Activated CD8-positive, alpha-beta memory T cell treated with anti-CD3 and anti-CD28 coated beads, Interleukin-2, amount 50 U/mL, for 4 hours (primary cell): Measurements from ENCODE around the gene FOXN1.
"Not testable (repeated sequence)": the region's sequence is repeated elsewhere in the genome, so short reads cannot be mapped to it uniquely, and the experiment has no call there.

Experiments
- DNase-seq: peaks from one replicate; pipeline ENCODE4 v3.0.0-alpha.2; 2020

The FOXN1 gene, protein sequence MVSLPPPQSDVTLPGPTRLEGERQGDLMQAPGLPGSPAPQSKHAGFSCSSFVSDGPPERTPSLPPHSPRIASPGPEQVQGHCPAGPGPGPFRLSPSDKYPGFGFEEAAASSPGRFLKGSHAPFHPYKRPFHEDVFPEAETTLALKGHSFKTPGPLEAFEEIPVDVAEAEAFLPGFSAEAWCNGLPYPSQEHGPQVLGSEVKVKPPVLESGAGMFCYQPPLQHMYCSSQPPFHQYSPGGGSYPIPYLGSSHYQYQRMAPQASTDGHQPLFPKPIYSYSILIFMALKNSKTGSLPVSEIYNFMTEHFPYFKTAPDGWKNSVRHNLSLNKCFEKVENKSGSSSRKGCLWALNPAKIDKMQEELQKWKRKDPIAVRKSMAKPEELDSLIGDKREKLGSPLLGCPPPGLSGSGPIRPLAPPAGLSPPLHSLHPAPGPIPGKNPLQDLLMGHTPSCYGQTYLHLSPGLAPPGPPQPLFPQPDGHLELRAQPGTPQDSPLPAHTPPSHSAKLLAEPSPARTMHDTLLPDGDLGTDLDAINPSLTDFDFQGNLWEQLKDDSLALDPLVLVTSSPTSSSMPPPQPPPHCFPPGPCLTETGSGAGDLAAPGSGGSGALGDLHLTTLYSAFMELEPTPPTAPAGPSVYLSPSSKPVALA

DNA sequence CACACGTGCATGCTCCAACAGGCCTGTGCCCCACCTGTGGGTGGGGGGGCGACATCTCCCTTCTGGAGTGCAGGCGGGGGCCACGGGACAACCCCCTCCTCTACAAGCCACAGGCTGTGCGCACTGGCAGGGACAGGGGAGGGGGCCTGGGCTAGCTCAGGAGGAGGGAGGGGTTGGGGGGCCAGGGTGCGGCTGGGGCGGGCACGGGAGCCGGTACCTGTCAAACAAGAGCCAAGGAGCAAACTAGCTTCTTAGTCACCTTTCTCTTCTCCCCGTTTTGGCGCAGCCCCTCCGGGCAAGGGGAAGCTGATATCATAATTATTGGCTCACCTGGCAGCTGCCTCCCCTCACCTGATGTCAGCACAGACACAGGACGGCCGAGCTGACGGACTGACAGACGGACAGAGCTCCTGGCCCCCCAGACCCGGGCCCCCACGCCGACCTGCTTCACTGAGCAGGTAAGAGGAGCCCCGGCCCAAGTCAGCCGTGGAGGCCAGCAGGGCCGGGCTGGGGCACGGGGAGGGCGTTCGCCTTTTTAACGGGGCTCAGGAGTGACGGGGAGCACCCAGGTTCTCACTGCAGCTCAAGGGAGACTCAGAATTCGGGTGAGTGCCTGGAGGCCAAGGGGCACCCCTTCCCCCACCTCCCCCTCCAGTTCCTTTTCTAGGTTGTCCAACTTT, at the start of gene FOXN1:
Gene FOXN1 (plus strand): TSS at position 363 of the 680 bp plus-strand sequence. CDS start 17,622 bp downstream, outside the sequence.
- no peak for DNase-seq

DNA sequence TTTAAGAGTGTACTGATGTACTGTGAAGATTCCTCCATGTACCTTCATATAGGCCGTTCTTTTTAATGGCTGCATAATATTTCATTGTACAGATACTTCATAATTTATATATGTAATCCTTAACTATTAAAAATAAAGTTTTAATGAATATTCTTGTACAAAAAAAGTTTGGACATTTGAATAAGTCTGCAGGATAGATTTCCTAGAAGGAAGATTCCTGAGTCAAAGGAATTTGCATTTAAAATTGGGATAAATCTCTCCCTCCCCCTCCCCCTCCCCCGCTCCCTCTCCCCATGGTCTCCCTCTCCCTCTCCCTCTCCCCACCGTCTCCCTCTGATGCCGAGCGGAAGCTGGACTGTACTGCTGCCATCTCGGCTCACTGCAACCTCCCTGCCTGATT, 48.3 kb upstream of the FOXN1 start:
- no peak for DNase-seq

- DNase-seq: not testable (repeated sequence)
Measured at GRCh38 chr17:28458881-28459280, 47.3 kb upstream of the FOXN1 start.

GRCh38 chr17:28460901-28461300, 45.2 kb upstream of the FOXN1 start:
- DNase-seq: no peak

- DNase-seq: no peak
Measured at GRCh38 chr17:28466001-28466400, 40.1 kb upstream of the FOXN1 start.

GRCh38 chr17:28466521-28467048, 39.6 kb upstream of the FOXN1 start:
- no peak for DNase-seq

GRCh38 chr17:28467456-28468025, 38.6 kb upstream of the FOXN1 start:
- no peak for DNase-seq

- not testable (repeated sequence) for DNase-seq
Measured at GRCh38 chr17:28468033-28468735, 38.0 kb upstream of the FOXN1 start.

DNA sequence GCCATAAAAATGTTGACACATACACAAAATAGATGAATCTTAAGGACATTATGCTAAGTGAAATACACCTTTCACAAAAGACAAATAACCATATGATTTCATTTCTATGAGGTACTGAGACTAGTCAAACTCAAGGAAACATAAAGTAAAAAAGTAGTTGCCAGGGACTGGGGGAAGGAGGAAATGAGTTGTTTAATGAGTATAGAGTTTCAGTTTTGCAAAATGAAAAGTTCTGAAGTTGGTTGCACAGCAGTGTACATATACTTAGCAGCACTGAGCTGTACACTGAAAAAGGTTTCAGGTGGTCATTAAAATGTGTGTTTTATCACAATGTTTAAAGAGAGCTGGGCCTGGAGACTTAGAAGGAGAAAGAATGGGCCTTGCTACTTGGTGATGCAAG, 37.4 kb upstream of the FOXN1 start:
- no peak for DNase-seq

GRCh38 chr17:28469376-28469775, 36.8 kb upstream of the FOXN1 start:
- DNase-seq: no peak

GRCh38 chr17:28470266-28470913, 35.8 kb upstream of the FOXN1 start:
- DNase-seq: no peak

- no peak for DNase-seq
Measured at GRCh38 chr17:28470914-28471366, 35.2 kb upstream of the FOXN1 start.

- no peak for DNase-seq
Measured at GRCh38 chr17:28471531-28472342, 34.4 kb upstream of the FOXN1 start.

GRCh38 chr17:28472871-28473497, 33.2 kb upstream of the FOXN1 start:
- DNase-seq: no peak

GRCh38 chr17:28473542-28473941, 32.6 kb upstream of the FOXN1 start, which contains the start of gene SLC13A2:
Gene SLC13A2, plus strand, starts transcription at chr17:28473644. Its CDS starts 69 bp downstream, at chr17:28473713.
- DNase-seq: no peak

DNA sequence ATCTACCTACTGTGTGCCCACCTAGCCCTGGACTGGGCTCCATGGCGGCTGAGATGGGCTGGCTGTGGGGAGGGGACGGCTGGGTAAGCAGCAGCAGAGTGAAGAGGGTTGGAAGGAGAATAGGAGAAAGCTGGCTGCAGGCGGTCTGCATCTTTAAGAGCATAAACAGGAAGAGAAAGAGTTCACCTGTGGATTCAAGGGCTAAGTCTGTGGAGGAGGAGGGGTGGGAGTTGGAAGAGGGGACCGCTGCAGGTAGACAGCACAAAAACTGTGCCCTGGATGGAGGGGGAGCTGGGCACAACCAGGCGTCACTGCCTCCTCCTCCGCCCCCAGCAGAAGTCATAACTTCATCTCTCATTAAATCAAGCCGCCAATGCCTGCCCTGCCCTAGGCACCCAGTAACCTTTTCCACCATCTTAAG, 32.0 kb upstream of the FOXN1 start:
- DNase-seq: no peak

GRCh38 chr17:28475151-28475900, 30.8 kb upstream of the FOXN1 start:
- DNase-seq: no peak

GRCh38 chr17:28476076-28476865, 29.9 kb upstream of the FOXN1 start:
- no peak for DNase-seq

- no peak for DNase-seq
Measured at GRCh38 chr17:28477928-28478327, 28.2 kb upstream of the FOXN1 start.
